ENCODE data around the gene ENTPD3.

- TF ChIP-seq CTCF (conservative IDR thresholded peaks at IDR 0.05; ENCODE audit: low read depth, low read length) (no peak), EZH2phosphoT487 (IDR thresholded peaks at IDR 0.05; ENCODE audit: borderline replicate concordance, low read length) (no peak), EZH2 (IDR thresholded peaks at IDR 0.05; ENCODE audit: low read length, unreplicated experiment) (no peak)
Measured at GRCh38 chr3:40396406-40396805, 9.4 kb downstream of the ENTPD3 start.
